Stimulated activated CD8-positive, alpha-beta memory T cell treated with anti-CD3 and anti-CD28 coated beads, Interleukin-7, amount 100 ng/mL, for 24 hours (primary cell): ENCODE measurements around the gene PANX2.
"Not testable (repeated sequence)": the region's sequence is repeated elsewhere in the genome, so short reads cannot be mapped to it uniquely, and the experiment has no call there.

Experiments used
- DNase-seq: peaks from one replicate; pipeline ENCODE4 v3.0.0-alpha.2; 2020; ENCODE audit warnings: low read depth

The PANX2 gene

GRCh38 chr22:50199829-50200460, 29.4 kb downstream of the PANX2 start:
- DNase-seq: no peak

GRCh38 chr22:50200461-50201190, 30.1 kb downstream of the PANX2 start, which contains the start of gene SELENOO:
Gene SELENOO (plus strand): TSS chr22:50201011. CDS start chr22:50201037, 26 bp downstream.
- DNase-seq: peak; percentile 79

- DNase-seq: no peak
These were observed 30.9 kb downstream of the PANX2 start for GRCh38 chr22:50201191-50202129.

- DNase-seq: no peak
These were observed 31.7 kb downstream of the PANX2 start for GRCh38 chr22:50202130-50202666.

- DNase-seq: no peak
These were observed 32.8 kb downstream of the PANX2 start for GRCh38 chr22:50203288-50203687.

- no peak for DNase-seq
These were observed 34.0 kb downstream of the PANX2 start for GRCh38 chr22:50204571-50204970.

- DNase-seq: not testable (repeated sequence)
These were observed 34.5 kb downstream of the PANX2 start for GRCh38 chr22:50204998-50205397.

GRCh38 chr22:50205781-50206569, 35.4 kb downstream of the PANX2 start:
- DNase-seq: no peak

- no peak for DNase-seq
These were observed 36.1 kb downstream of the PANX2 start for GRCh38 chr22:50206599-50206998.

GRCh38 chr22:50207383-50208140, 37.0 kb downstream of the PANX2 start:
- no peak for DNase-seq

GRCh38 chr22:50208430-50208938, 38.0 kb downstream of the PANX2 start:
- no peak for DNase-seq

GRCh38 chr22:50208939-50209892, 38.7 kb downstream of the PANX2 start:
- DNase-seq: no peak

GRCh38 chr22:50209893-50210292, 39.4 kb downstream of the PANX2 start:
- DNase-seq: peak; percentile 37

GRCh38 chr22:50210378-50211139, 40.0 kb downstream of the PANX2 start:
- no peak for DNase-seq

GRCh38 chr22:50211147-50211546, 40.6 kb downstream of the PANX2 start:
- DNase-seq: no peak

- DNase-seq: no peak
These were observed 42.7 kb downstream of the PANX2 start for GRCh38 chr22:50213263-50213662.

GRCh38 chr22:50215297-50216054, 44.9 kb downstream of the PANX2 start:
- no peak for DNase-seq
